Fibroblast of lung (primary cell): ENCODE results near the gene ZDHHC20. TPM values are rescaled to one million over a fixed set of nuclear protein-coding genes. Genes with fewer than 3 reads are reported as not detected.

Experiments
- DNase-seq, 2 donors: peaks; one replicate each; pipeline versions ENCODE4 v3.0.0 to v3.0.0-alpha.2; 2010; ENCODE audit warnings: low read depth in 2 of 2
- H2AFZ ChIP-seq: 2 replicates; pipeline ENCODE4 v1.5.1; 2012; ENCODE audit warnings: low read length, control low read depth, inconsistent platforms
- H3K27ac ChIP-seq: 2 replicates; pipeline ENCODE4 v1.5.1; 2011; ENCODE audit warnings: low read length, control low read depth; ENCODE audit not compliant: insufficient read depth
- H3K27me3 ChIP-seq: 2 replicates; pipeline ENCODE4 v1.5.1; 2011; ENCODE audit warnings: mild to moderate bottlenecking, low read length; ENCODE audit not compliant: control insufficient read depth, insufficient read depth
- H3K36me3 ChIP-seq: 2 replicates; pipeline ENCODE4 v1.5.1; 2011; ENCODE audit warnings: low read length; ENCODE audit not compliant: control insufficient read depth, insufficient read depth
- H3K4me1 ChIP-seq: 2 replicates; pipeline ENCODE4 v1.5.1; 2011; ENCODE audit warnings: low read length; ENCODE audit not compliant: control insufficient read depth, insufficient read depth; ENCODE audit errors: extremely low read depth
- H3K4me2 ChIP-seq: 2 replicates; pipeline ENCODE4 v1.5.1; 2011; ENCODE audit warnings: low read length, control low read depth; ENCODE audit not compliant: insufficient read depth; ENCODE audit errors: extremely low read depth
- H3K4me3 ChIP-seq, 4 experiments: fragments of 200-600 bp in 1 of 4; sonication (generic) in 1 of 4; replicated peaks in 1 of 4; 2 replicates each; pipeline ENCODE4 v1.5.1; 2011 to 2016; ENCODE audit warnings: low read length in 4 of 4, low read depth in 3 of 4, mild to moderate bottlenecking in 3 of 4, control low read depth in 2 of 4, inconsistent platforms in 1 of 4, mixed read lengths in 1 of 4; ENCODE audit not compliant: insufficient read depth in 1 of 4; ENCODE audit errors: control extremely low read depth in 1 of 4
- H3K79me2 ChIP-seq: 2 replicates; pipeline ENCODE4 v1.5.1; 2012; ENCODE audit warnings: mild to moderate bottlenecking, low read length, inconsistent platforms; ENCODE audit not compliant: control insufficient read depth, insufficient read depth
- H3K9ac ChIP-seq: 2 replicates; pipeline ENCODE4 v1.5.1; 2011; ENCODE audit warnings: mild to moderate bottlenecking, low read length, control low read depth; ENCODE audit not compliant: insufficient read depth
- H3K9me3 ChIP-seq: 2 replicates; pipeline ENCODE4 v1.5.1; 2012; ENCODE audit warnings: low read depth, low read length; ENCODE audit not compliant: control insufficient read depth, insufficient read depth
- H4K20me1 ChIP-seq: 2 replicates; pipeline ENCODE4 v1.5.1; 2011; ENCODE audit warnings: low read length; ENCODE audit not compliant: control insufficient read depth, insufficient read depth; ENCODE audit errors: extremely low read depth
- EZH2 ChIP-seq: IDR thresholded peaks from 2 replicates; pipeline ENCODE4 v1.5.1; 2012; ENCODE audit warnings: low read length, control low read depth, mild to moderate bottlenecking; ENCODE audit errors: missing control alignments
- polyA plus RNA-seq, 2 donors: library from polyadenylated mRNA; depleted of rRNA in 1 of 2; stranded (reverse) in 1 of 2; unstranded in 1 of 2; fragments of >200 nt; gene quantifications; 2 replicates each; pipeline ENCODE4 v1.2.1, GENCODE V29; 2011 to 2012; ENCODE audit warnings: missing spikeins in 1 of 2
- total RNA-seq: library from RNA; depleted of rRNA; stranded (reverse); fragments of >200 nt; gene quantifications from 2 replicates; pipeline ENCODE4 v1.2.1, GENCODE V29; 2014
- TF ChIP-seq, protein P1 (sequence below), 2 donors: IDR thresholded peaks in 1 of 2; conservative IDR thresholded peaks in 1 of 2; 1 replicate in 1 of 2; 2 replicates in 1 of 2; pipeline ENCODE4 v1.5.1; 2011 to 2012; ENCODE audit warnings: low read length in 2 of 2, control low read depth in 1 of 2, inconsistent platforms in 1 of 2, low read depth in 1 of 2, mild to moderate bottlenecking in 1 of 2

The ZDHHC20 gene
- total and polyA plus RNA-seq, 2 donors (not counting 1 experiment from before 2014, with no cell fraction given): 69.3 to 81.6 TPM

DNA sequence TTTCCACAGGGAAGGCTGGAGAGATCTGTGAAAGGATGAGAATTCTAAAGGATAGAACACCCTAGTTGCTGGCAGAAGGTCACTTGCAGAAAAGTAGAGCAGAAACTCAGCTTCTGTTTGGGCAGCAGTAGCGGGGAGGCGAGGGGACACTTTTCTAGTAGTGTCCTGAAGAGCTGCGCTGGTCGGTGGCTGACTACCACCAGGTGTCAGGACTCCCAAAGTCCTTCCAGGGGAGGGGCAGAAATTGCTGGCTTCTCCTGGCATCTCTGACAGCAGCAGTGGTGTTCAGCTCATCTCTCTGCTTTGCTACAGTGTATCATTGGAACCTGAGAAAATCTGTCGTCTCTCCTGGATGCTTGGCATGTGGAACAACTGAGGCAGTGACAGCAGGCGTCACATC lies 120.9 kb downstream of the ZDHHC20 start:
- H3K4me2 ChIP-seq: no peak overlapping the region
- no peaks in the 10 kb centered on the region for H3K9me3 ChIP-seq
- no peak overlapping the region for H3K4me3 ChIP-seq
- no peak for DNase-seq
- no peaks in the 10 kb centered on the region for H3K27me3 ChIP-seq
- TF ChIP-seq, protein P1, sequence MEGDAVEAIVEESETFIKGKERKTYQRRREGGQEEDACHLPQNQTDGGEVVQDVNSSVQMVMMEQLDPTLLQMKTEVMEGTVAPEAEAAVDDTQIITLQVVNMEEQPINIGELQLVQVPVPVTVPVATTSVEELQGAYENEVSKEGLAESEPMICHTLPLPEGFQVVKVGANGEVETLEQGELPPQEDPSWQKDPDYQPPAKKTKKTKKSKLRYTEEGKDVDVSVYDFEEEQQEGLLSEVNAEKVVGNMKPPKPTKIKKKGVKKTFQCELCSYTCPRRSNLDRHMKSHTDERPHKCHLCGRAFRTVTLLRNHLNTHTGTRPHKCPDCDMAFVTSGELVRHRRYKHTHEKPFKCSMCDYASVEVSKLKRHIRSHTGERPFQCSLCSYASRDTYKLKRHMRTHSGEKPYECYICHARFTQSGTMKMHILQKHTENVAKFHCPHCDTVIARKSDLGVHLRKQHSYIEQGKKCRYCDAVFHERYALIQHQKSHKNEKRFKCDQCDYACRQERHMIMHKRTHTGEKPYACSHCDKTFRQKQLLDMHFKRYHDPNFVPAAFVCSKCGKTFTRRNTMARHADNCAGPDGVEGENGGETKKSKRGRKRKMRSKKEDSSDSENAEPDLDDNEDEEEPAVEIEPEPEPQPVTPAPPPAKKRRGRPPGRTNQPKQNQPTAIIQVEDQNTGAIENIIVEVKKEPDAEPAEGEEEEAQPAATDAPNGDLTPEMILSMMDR (conservative IDR thresholded peaks at IDR 0.05 in 1 of 2, IDR thresholded peaks at IDR 0.05 in 1 of 2; ENCODE audit: low read depth in 1 of 2, low read length in 2 of 2): no peak
- TF ChIP-seq EZH2: no peak
- no peak overlapping the region for H3K27ac ChIP-seq
- H3K79me2 ChIP-seq: no peaks in the 10 kb centered on the region
- no peak overlapping the region for H3K9ac ChIP-seq
- no peaks in the 10 kb centered on the region for H3K4me1 ChIP-seq
- H3K36me3 ChIP-seq: no peaks in the 10 kb centered on the region
- no peaks in the 10 kb centered on the region for H4K20me1 ChIP-seq
- no peak overlapping the region for H2AFZ ChIP-seq

DNA sequence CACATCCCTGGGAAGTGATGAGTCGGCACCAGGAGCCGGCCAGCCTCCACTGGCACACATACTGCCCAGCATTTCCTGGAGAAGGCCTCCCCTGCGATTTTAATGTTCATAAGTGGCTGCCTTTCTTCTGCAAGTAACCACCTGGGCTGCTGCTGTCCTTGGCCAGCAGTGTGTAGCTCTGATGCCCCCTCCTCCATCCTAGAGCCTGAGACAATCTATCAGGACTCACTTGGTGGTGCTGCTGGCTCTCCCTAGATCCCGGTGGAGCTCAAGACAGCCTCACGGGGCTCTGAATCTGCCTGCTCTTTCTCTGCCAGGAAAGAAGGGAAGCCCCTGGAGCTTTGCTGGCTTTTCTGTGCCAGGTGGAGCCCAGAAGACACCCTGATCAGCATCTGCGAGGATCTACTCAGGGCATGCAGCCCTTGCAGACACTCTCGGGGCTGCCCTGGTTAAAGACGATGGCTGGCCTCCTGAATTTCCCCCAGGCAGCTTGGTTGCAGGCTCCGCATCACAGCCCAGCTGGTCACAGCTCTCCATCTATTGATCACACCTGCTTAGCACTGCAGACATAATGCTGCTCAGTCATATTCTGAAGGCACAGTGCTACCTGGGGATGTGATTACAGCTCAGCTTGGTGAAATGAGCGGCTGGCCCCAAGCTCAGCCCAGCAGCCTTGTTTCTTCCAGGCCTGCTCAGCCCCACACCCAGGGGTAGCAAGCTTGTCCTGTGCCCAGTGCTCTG lies 122.3 kb downstream of the ZDHHC20 start:
- no peak for DNase-seq
- no peaks in the 10 kb centered on the region for H3K4me1 ChIP-seq
- no peaks in the 10 kb centered on the region for H4K20me1 ChIP-seq
- H3K27ac ChIP-seq: no peak overlapping the region
- no peak overlapping the region for H3K4me3 ChIP-seq
- H2AFZ ChIP-seq: no peak overlapping the region
- TF ChIP-seq EZH2: no peak
- TF ChIP-seq, protein P1 (conservative IDR thresholded peaks at IDR 0.05 in 1 of 2, IDR thresholded peaks at IDR 0.05 in 1 of 2; ENCODE audit: low read depth in 1 of 2, low read length in 2 of 2): no peak
- no peaks in the 10 kb centered on the region for H3K27me3 ChIP-seq
- no peaks in the 10 kb centered on the region for H3K9me3 ChIP-seq
- no peaks in the 10 kb centered on the region for H3K36me3 ChIP-seq
- no peak overlapping the region for H3K9ac ChIP-seq
- no peaks in the 10 kb centered on the region for H3K79me2 ChIP-seq
- no peak overlapping the region for H3K4me2 ChIP-seq

DNA sequence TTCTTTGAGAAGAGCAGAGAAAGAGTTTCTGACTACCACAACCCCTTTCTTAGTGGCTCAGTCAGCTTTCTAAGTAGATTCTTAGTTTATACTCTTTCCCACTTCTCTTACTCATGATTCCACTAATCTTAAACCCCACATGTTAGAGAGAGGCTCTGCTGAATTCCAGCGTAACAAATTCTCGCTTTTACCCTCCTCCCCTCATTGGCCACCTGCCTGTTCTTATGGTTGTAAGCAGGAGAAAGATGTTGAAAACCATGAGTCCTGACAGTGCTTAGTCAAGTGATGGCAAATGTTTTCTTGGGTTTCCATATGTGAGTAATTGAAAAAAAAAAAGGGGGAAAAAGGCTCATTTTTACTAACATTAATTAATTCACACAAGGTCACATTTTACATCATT lies 125.9 kb downstream of the ZDHHC20 start:
- peak in 1 of 2 donors; percentile 59 for DNase-seq
- Histone ChIP-seq H3K27me3 (no peaks in the 10 kb centered on the region), H3K79me2 (no peaks in the 10 kb centered on the region)

More for the DNA sequence above, 125.9 kb downstream of the ZDHHC20 start:
- Histone ChIP-seq H3K36me3 (no peaks in the 10 kb centered on the region), H2AFZ (no peak overlapping the region), H3K4me3 (no peak overlapping the region), H3K27ac (no peak overlapping the region), H3K9ac (no peak overlapping the region), H4K20me1 (no peaks in the 10 kb centered on the region), H3K4me1 (no peaks in the 10 kb centered on the region), H3K9me3 (no peaks in the 10 kb centered on the region), H3K4me2 (no peak overlapping the region)
- TF ChIP-seq, protein P1 (conservative IDR thresholded peaks at IDR 0.05 in 1 of 2, IDR thresholded peaks at IDR 0.05 in 1 of 2; ENCODE audit: low read depth in 1 of 2, low read length in 2 of 2): no peak
- TF ChIP-seq EZH2: no peak
